ENCODE results near the gene GLP1R. TPM values are rescaled to one million over a fixed set of nuclear protein-coding genes. Genes with fewer than 3 reads are reported as not detected.

The GLP1R gene
- total RNA-seq, 1 experiment from 2014 or later, result not detected

DNA sequence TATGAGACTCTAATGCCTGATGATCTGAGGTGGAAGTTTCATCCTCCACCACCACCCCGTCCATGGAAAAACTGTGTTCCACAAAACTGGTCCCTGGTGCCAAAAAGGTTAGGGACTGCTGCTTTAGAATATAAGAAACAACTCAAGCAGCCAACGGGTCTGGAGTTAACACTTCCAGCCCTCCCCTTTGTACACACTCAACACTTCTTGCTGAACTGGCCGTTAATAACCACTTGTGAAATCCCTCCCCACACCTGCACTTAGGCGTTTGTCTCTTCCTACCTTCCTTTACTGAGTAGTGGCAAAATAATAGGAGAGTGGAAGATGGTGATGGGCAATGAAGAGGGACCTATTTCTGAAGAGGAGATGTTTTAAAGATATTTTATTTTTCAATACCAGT lies 55.9 kb downstream of the GLP1R start:
- Mint-ChIP-seq H3K4me3 (ENCODE audit: unreplicated experiment) (no peak overlapping the region), H3K9me3 (ENCODE audit: unreplicated experiment) (no peaks in the 10 kb centered on the region), H3K27ac (ENCODE audit: low read depth, unreplicated experiment) (no peak overlapping the region), H3K4me1 (ENCODE audit: insufficient read depth, unreplicated experiment) (no peaks in the 10 kb centered on the region), H3K27me3 (ENCODE audit: insufficient read depth, unreplicated experiment) (no peaks in the 10 kb centered on the region), H3K36me3 (ENCODE audit: insufficient read depth, unreplicated experiment) (peaks cover 35% of the 10 kb centered on the region)
- no TSS peak for BruUV-seq (replicated peaks)
- TF ChIP-seq, protein P1, sequence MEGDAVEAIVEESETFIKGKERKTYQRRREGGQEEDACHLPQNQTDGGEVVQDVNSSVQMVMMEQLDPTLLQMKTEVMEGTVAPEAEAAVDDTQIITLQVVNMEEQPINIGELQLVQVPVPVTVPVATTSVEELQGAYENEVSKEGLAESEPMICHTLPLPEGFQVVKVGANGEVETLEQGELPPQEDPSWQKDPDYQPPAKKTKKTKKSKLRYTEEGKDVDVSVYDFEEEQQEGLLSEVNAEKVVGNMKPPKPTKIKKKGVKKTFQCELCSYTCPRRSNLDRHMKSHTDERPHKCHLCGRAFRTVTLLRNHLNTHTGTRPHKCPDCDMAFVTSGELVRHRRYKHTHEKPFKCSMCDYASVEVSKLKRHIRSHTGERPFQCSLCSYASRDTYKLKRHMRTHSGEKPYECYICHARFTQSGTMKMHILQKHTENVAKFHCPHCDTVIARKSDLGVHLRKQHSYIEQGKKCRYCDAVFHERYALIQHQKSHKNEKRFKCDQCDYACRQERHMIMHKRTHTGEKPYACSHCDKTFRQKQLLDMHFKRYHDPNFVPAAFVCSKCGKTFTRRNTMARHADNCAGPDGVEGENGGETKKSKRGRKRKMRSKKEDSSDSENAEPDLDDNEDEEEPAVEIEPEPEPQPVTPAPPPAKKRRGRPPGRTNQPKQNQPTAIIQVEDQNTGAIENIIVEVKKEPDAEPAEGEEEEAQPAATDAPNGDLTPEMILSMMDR (IDR thresholded peaks at IDR 0.05; ENCODE audit: unreplicated experiment), result no peak
- intact Hi-C loops (cut with micrococcal nuclease), result loop anchor here (5.0 kb wide), 1 partner anchor 232 kb away; no protein-coding TSS in a partner anchor
- DNase-seq (ENCODE audit: unreplicated experiment), result no peak
- ChIA-PET CTCF (interaction anchor here (0.8 kb wide), 1 partner anchor 131 kb away, joined by 3 read pairs; no protein-coding TSS in a partner anchor), POLR2A (no interaction called here)

DNA sequence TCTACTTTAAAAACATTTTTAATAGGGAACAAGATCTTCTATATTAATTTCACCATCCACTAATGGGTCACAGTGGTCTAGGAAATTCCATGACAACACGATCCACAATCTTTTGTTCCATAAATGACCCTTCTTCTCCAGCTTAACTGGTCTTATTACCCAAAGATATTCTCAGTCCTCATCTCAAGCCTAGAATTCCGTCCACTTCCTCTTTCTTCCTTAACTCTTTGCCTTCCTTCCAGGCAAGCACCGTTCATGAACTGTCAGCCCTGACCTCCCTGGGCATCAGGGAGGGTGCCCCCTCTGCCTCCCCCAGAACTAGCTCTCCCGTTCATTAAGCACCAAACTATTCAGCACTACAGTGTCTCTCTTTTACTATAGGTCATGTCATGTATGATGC lies 58.5 kb downstream of the GLP1R start:
- intact Hi-C loops (cut with micrococcal nuclease), result no loop called here

DNA sequence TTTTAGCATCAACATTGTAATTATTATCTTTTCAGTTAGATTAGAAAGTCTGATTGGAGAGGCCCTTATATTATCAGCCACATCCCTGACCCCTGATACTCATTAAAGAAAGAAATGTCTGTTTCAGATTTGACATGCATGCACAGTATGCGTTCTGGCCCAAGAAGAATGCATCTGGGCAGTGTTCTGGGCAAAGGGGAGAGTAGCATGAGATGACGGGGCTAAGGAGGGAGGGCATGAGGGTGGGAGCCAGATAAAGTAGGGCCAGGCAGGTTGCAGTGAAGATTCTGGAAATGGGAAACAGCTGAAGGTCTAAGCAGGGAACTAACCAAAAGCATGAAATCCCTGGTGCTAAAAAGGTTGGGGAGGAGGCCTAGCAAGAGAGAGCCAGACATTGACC lies 59.1 kb downstream of the GLP1R start:
- H3K27ac Mint-ChIP-seq (ENCODE audit: low read depth, unreplicated experiment), result no peak overlapping the region
- H3K27me3 Mint-ChIP-seq (ENCODE audit: insufficient read depth, unreplicated experiment), result no peaks in the 10 kb centered on the region
- POLR2A ChIA-PET, result no interaction called here
- peaks cover 31% of the 10 kb centered on the region for H3K36me3 Mint-ChIP-seq (ENCODE audit: insufficient read depth, unreplicated experiment)
- no peaks in the 10 kb centered on the region for H3K9me3 Mint-ChIP-seq (ENCODE audit: unreplicated experiment)
- DNase-seq (ENCODE audit: unreplicated experiment), result no peak
- peaks cover 7% of the 10 kb centered on the region for H3K4me1 Mint-ChIP-seq (ENCODE audit: insufficient read depth, unreplicated experiment)
- BruUV-seq (replicated peaks), result no TSS peak
- CTCF ChIA-PET, result interaction anchor here (0.5 to 0.6 kb wide), 2 partner anchors 36 to 184 kb away, joined by 3 read pairs; no protein-coding TSS in a partner anchor
- H3K4me3 Mint-ChIP-seq (ENCODE audit: unreplicated experiment), result no peak overlapping the region
- TF ChIP-seq, protein P1 (IDR thresholded peaks at IDR 0.05; ENCODE audit: unreplicated experiment), result no peak
- intact Hi-C loops (cut with micrococcal nuclease), result no loop called here

More for the DNA sequence above, 58.5 kb downstream of the GLP1R start:
- peaks cover 35% of the 10 kb centered on the region for H3K36me3 Mint-ChIP-seq (ENCODE audit: insufficient read depth, unreplicated experiment)
- DNase-seq (ENCODE audit: unreplicated experiment), result no peak
- H3K9me3 Mint-ChIP-seq (ENCODE audit: unreplicated experiment), result no peaks in the 10 kb centered on the region
- ChIA-PET POLR2A (no interaction called here), CTCF (no interaction called here)
- H3K27ac Mint-ChIP-seq (ENCODE audit: low read depth, unreplicated experiment), result no peak overlapping the region
- no TSS peak for BruUV-seq (replicated peaks)
- peaks cover 6% of the 10 kb centered on the region for H3K4me1 Mint-ChIP-seq (ENCODE audit: insufficient read depth, unreplicated experiment)
- no peak overlapping the region for H3K4me3 Mint-ChIP-seq (ENCODE audit: unreplicated experiment)
- TF ChIP-seq, protein P1 (IDR thresholded peaks at IDR 0.05; ENCODE audit: unreplicated experiment), result no peak
- H3K27me3 Mint-ChIP-seq (ENCODE audit: insufficient read depth, unreplicated experiment), result no peaks in the 10 kb centered on the region

DNA sequence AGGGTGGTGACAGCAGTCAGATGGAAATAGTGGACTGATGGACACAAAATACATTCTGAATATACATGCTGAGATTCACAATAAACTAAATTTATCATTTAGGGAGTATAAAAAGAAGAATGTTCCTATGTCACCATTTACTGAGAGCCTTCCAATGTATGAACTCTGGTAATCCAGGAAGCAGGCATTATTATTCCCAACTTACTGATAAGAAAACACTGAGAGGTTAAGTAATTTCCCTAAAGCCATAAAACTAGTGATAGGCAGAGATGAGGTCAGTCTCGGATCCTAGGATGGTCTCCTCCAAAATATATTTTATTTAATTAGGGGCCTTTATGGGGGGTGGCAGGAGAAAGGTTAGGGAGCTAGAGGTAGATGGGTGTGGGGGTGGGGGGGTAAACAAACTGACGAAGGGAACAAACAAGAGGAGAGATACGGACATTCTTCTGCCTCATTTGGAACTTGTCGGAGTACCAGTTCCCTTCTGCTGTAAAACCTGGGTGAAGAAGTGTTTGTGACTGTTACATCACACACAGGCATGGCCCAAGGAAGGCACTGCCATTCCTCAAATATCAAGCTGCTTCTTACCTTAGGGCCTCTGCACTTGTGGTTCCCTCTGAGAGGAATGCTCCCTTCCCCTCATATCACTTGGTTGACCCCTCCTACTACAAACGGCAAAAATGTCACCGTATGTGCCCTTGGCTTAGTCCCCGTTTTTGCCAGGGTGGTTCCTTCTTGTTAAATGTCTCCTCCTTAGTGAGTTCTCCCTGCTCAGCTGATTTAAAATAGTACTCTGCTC lies 59.7 kb downstream of the GLP1R start:
- no peaks in the 10 kb centered on the region for H3K27me3 Mint-ChIP-seq (ENCODE audit: insufficient read depth, unreplicated experiment)
- TF ChIP-seq, protein P1 (IDR thresholded peaks at IDR 0.05; ENCODE audit: unreplicated experiment), result no peak
- H3K4me1 Mint-ChIP-seq (ENCODE audit: insufficient read depth, unreplicated experiment), result peaks cover 7% of the 10 kb centered on the region
- peaks cover 25% of the 10 kb centered on the region for H3K36me3 Mint-ChIP-seq (ENCODE audit: insufficient read depth, unreplicated experiment)
- no TSS peak for BruUV-seq (replicated peaks)
- ChIA-PET CTCF (interaction anchor here (0.5 to 0.6 kb wide), 2 partner anchors 35 to 183 kb away, joined by 3 read pairs; no protein-coding TSS in a partner anchor), POLR2A (no interaction called here)
- no peaks in the 10 kb centered on the region for H3K9me3 Mint-ChIP-seq (ENCODE audit: unreplicated experiment)
- DNase-seq (ENCODE audit: unreplicated experiment), result no peak
- H3K4me3 Mint-ChIP-seq (ENCODE audit: unreplicated experiment), result no peak overlapping the region
- intact Hi-C loops (cut with micrococcal nuclease), result no loop called here
- H3K27ac Mint-ChIP-seq (ENCODE audit: low read depth, unreplicated experiment), result no peak overlapping the region
